Measurements from ENCODE around the gene BACE1-AS.
A peak's percentile ranks its signal among the peaks of the same experiment; 100 is the strongest.

The BACE1-AS gene

DNA sequence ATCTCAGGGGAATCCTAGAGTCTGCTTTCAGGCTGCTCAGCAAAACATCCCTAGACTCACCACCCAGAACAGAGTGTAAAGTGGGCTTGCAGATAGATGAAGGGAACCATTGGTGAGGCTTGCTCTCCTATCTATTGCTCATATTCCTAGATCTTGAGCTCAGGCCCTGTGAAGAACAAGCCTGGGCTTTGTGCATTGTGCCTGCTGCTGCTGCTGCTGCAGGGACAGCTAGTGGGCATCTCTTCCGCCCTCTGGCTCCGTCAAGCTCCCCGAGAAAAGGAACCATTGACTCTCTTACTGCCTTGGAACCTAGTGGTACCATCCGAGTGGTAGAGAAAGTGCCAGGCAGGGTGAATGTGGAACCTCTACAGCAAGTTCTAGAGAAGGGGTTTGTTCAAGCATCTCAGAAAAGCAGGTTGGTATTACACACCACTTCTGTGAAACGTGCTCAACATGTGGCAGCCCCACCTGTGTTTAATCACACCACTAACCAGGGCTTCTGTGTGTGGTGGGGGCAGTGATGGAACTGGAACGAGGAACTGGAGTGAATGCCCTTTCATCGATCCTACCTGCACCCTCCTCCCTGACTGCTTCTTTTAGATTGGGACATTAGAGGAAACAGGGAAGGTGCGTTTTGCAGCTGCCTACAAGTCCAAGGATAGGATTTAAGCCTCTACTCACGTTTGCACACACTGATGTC, 4.4 kb downstream of the BACE1-AS start:
- TF ChIP-seq, protein P1, sequence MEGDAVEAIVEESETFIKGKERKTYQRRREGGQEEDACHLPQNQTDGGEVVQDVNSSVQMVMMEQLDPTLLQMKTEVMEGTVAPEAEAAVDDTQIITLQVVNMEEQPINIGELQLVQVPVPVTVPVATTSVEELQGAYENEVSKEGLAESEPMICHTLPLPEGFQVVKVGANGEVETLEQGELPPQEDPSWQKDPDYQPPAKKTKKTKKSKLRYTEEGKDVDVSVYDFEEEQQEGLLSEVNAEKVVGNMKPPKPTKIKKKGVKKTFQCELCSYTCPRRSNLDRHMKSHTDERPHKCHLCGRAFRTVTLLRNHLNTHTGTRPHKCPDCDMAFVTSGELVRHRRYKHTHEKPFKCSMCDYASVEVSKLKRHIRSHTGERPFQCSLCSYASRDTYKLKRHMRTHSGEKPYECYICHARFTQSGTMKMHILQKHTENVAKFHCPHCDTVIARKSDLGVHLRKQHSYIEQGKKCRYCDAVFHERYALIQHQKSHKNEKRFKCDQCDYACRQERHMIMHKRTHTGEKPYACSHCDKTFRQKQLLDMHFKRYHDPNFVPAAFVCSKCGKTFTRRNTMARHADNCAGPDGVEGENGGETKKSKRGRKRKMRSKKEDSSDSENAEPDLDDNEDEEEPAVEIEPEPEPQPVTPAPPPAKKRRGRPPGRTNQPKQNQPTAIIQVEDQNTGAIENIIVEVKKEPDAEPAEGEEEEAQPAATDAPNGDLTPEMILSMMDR (IDR thresholded peaks at IDR 0.05; ENCODE audit: low read depth, low read length) = no peak
- no peak for DNase-seq
- Histone ChIP-seq H3K4me3 (ENCODE audit: low read depth, low read length) (no peak overlapping the region), H3K27ac (no peak overlapping the region), H3K36me3 (peaks cover 43% of the 10 kb centered on the region), H3K9me3 (ENCODE audit: severe bottlenecking) (no peaks in the 10 kb centered on the region), H3K27me3 (ENCODE audit: insufficient read depth, low read depth, severe bottlenecking) (no peaks in the 10 kb centered on the region)

DNA sequence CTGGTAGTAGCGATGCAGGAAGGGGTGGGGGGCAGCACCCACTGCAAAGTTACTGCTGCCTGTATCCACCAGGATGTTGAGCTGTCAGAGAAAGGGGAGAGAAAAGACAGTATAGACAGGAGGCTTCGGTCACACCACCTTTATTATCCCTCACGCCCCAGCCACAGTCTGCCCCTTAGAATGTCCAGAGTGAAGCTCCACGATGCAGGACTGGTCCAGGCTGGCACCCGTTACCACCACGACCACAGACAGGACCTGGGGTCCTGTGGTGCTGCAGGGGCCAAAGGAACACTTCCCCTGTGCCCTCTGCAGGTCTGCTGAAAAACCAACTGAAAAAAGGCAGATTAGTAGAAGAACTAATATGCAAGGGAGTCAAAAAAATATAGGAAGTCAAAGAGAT, 5.7 kb downstream of the BACE1-AS start:
- TF ChIP-seq, protein P1 (IDR thresholded peaks at IDR 0.05; ENCODE audit: low read depth, low read length) = no peak
- no peak overlapping the region; the same call in none of the 2 replicates for H3K27ac ChIP-seq
- no peak for DNase-seq
- no peak overlapping the region for H3K4me3 ChIP-seq (ENCODE audit: low read depth, low read length)
- peaks cover 31% of the 10 kb centered on the region for H3K36me3 ChIP-seq
- no peaks in the 10 kb centered on the region for H3K9me3 ChIP-seq (ENCODE audit: severe bottlenecking)
- no peaks in the 10 kb centered on the region for H3K27me3 ChIP-seq (ENCODE audit: insufficient read depth, low read depth, severe bottlenecking)

DNA sequence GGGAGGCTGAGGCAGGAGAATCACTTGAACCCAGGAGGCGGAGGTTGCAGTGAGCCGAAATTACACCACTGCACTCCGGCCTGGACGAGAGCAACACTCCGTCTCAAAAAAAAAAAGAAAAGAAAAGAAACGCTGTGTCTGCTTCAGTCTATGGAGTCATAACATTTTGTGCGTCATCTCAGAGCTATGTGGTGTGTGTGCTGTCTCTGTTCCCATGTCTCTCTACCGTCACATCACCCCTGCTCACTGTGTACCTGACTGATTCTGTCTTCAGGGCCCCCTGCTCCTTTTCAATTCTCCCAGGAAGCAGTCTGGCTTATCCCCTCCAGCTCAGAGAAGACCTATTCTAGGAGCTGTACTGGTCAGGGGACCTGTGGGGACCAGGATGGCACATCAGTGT, 7.0 kb downstream of the BACE1-AS start:
- Histone ChIP-seq H3K9me3 (ENCODE audit: severe bottlenecking) (no peaks in the 10 kb centered on the region), H3K27ac (peak overlapping the region; percentile 83), H3K36me3 (peaks cover 22% of the 10 kb centered on the region), H3K27me3 (ENCODE audit: insufficient read depth, low read depth, severe bottlenecking) (no peaks in the 10 kb centered on the region), H3K4me3 (ENCODE audit: low read depth, low read length) (no peak overlapping the region)
- DNase-seq = no peak
- TF ChIP-seq, protein P1 (IDR thresholded peaks at IDR 0.05; ENCODE audit: low read depth, low read length) = no peak

DNA sequence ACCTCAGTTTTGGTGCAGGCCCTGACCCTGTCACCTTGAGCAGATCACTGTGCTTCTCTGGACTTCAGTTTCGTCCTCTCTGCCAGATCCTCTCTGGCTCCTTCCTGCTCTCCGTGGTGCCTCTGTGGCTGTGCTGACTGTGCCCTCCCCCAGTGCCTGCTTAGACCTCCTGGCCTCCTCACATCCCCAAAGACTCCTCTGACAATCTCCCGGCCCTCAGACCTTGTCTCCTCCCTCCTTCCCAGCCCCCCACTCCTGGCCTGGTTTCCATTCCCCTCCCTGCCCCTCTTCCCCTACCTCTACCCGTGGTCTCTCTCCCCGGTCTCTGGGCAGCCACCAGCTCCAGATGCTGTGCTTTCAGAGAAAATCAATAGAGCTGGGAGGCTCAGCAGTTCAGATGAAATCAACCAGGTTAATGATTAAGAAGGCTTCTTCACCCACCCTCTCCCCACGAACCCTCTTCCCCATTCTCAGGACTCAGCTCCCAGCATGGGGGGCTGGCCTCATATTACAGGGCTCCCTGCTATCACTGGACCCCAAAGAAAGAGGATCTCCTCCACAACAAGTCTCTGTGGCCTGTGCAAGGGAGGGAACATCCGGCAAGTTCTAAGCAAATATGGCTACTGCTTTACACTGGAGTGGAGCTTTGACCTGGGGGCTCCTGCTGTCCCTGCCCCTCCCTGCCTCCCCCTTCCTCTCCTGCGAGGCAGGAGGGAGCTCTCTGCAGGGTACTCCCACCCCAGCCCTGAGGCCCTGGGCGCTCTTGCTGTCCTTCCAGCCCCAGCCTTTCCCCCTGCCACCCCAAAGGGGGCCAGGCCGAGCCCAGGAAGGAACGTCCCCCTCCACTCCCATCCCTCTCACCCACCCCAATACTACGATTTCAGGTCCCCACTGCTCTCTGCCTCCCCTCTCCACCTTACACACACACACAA, 8.5 kb downstream of the BACE1-AS start:
- no peak overlapping the region for H3K4me3 ChIP-seq (ENCODE audit: low read depth, low read length)
- TF ChIP-seq, protein P1 (IDR thresholded peaks at IDR 0.05; ENCODE audit: low read depth, low read length) = no peak
- DNase-seq = peak; percentile 87
- no peaks in the 10 kb centered on the region for H3K27me3 ChIP-seq (ENCODE audit: insufficient read depth, low read depth, severe bottlenecking)
- H3K36me3 ChIP-seq = peaks cover 10% of the 10 kb centered on the region; the same call in 1 of the 2 replicates
- peak overlapping the region; percentile 83 for H3K27ac ChIP-seq
- no peaks in the 10 kb centered on the region for H3K9me3 ChIP-seq (ENCODE audit: severe bottlenecking)

DNA sequence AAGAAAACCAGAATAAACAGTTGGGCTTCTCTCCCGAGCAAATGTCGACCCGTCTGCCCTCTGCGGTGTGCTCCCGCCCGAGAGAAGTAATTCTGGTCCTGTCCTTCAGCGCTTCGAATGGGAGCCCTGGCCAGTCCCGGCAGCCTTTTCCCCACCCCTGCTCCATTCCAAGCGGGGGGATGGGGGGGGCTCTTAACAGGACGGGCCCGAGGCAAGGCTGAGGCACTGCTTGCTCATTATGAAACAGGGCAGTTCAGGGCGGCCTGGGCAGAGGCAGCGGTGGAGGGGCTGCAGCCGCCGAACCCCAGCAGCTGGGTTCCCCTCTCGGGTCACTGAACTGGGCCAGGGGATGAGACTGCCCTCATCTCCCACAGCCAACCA, 9.1 kb downstream of the BACE1-AS start:
- DNase-seq = peak; percentile 57
- Histone ChIP-seq H3K27me3 (ENCODE audit: insufficient read depth, low read depth, severe bottlenecking) (no peaks in the 10 kb centered on the region), H3K36me3 (peaks cover 6% of the 10 kb centered on the region; the same call in 1 of the 2 replicates), H3K4me3 (ENCODE audit: low read depth, low read length) (no peak overlapping the region), H3K9me3 (ENCODE audit: severe bottlenecking) (no peaks in the 10 kb centered on the region), H3K27ac (peak overlapping the region; percentile 83)
- TF ChIP-seq, protein P1 (IDR thresholded peaks at IDR 0.05; ENCODE audit: low read depth, low read length) = no peak
